ENCODE results near the gene SORCS3. TPM values are rescaled to one million over a fixed set of nuclear protein-coding genes. Genes with fewer than 3 reads are reported as not detected.

The SORCS3 gene
- total RNA-seq, 2 donors from 2014 or later: 0.68 TPM; not detected in 1

DNA sequence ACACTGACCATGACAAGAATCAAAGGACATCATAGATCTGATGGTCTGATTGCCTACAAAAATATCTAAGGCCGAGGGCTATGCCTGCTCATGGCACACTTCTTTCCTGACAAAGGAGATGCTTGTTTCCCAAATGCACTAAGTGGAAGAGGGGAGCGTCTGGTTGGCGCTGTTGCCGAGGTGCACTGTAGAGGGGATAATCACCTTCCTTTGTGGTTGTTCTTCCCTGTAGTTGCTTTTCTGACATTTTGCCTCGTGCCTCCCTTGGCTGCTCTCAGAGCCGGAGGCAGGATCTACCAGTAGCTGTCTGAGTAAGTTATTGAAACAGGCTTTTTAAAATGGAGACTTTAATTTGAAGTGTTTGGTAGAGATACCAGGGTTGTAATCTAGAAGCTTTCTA is 352.0 kb downstream of the SORCS3 start:
- Histone ChIP-seq H3K4me3 (ENCODE audit: low read length) (no peak overlapping the region), H3K4me1 (ENCODE audit: control insufficient read depth, insufficient read depth, low read length) (no peaks in the 10 kb centered on the region), H3K36me3 (ENCODE audit: control insufficient read depth, insufficient read depth, low read length) (no peaks in the 10 kb centered on the region), H3K27me3 (ENCODE audit: control insufficient read depth, insufficient read depth, low read length, poor library complexity, severe bottlenecking) (no peaks in the 10 kb centered on the region), H3K27ac (ENCODE audit: low read depth, low read length) (no peak overlapping the region), H3K9ac (ENCODE audit: extremely low read depth, low read length, poor library complexity, severe bottlenecking) (no peak overlapping the region), H3K9me3 (ENCODE audit: control insufficient read depth, low read length) (no peaks in the 10 kb centered on the region)
- no peak for DNase-seq
- H3K27ac Mint-ChIP-seq: no peak overlapping the region
- no peak overlapping the region for H3K4me3 Mint-ChIP-seq
- no peaks in the 10 kb centered on the region for H3K36me3 Mint-ChIP-seq (ENCODE audit: low read depth)
- H3K27me3 Mint-ChIP-seq (ENCODE audit: insufficient read depth): peaks cover 6% of the 10 kb centered on the region
- no peaks in the 10 kb centered on the region for H3K9me3 Mint-ChIP-seq
- TF ChIP-seq, protein P1, sequence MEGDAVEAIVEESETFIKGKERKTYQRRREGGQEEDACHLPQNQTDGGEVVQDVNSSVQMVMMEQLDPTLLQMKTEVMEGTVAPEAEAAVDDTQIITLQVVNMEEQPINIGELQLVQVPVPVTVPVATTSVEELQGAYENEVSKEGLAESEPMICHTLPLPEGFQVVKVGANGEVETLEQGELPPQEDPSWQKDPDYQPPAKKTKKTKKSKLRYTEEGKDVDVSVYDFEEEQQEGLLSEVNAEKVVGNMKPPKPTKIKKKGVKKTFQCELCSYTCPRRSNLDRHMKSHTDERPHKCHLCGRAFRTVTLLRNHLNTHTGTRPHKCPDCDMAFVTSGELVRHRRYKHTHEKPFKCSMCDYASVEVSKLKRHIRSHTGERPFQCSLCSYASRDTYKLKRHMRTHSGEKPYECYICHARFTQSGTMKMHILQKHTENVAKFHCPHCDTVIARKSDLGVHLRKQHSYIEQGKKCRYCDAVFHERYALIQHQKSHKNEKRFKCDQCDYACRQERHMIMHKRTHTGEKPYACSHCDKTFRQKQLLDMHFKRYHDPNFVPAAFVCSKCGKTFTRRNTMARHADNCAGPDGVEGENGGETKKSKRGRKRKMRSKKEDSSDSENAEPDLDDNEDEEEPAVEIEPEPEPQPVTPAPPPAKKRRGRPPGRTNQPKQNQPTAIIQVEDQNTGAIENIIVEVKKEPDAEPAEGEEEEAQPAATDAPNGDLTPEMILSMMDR (conservative IDR thresholded peaks at IDR 0.05): no peak
- WGBS, 2 experiments (ENCODE audit: insufficient coverage in 1 of 2, insufficient read length in 1 of 2): 87 to 90% methylated on average over 5 to 6 of the region's 6 CpGs
- H3K4me1 Mint-ChIP-seq: peaks cover 3% of the 10 kb centered on the region

DNA sequence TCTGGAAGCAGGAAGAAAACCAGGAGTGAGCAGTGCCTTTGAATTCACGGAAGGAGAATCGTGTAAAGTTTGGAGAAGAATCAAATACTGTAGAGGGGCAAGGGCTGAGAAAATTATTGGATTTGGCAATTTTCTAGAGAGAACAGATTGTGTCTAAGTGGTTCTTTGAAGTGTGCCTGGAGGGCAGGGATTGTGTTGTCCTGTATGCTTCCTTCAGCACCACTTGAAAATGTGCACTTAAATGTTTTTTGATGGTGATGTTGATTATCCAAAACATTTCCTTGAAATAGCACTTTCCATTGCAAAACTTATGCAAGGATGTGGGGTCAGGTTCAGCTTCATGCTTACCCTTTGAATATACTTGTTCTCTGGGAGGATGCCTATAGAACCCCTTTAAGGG is 360.2 kb downstream of the SORCS3 start:
- H3K9me3 ChIP-seq (ENCODE audit: control insufficient read depth, low read length): no peaks in the 10 kb centered on the region
- H3K9ac ChIP-seq (ENCODE audit: extremely low read depth, low read length, poor library complexity, severe bottlenecking): no peak overlapping the region
- Mint-ChIP-seq H3K36me3 (ENCODE audit: low read depth) (no peaks in the 10 kb centered on the region), H3K27me3 (ENCODE audit: insufficient read depth) (peaks cover 6% of the 10 kb centered on the region), H3K4me1 (peaks cover 13% of the 10 kb centered on the region), H3K9me3 (no peaks in the 10 kb centered on the region), H3K27ac (no peak overlapping the region), H3K4me3 (no peak overlapping the region)
- no peaks in the 10 kb centered on the region for H3K27me3 ChIP-seq (ENCODE audit: control insufficient read depth, insufficient read depth, low read length, poor library complexity, severe bottlenecking)
- WGBS, 2 experiments (ENCODE audit: insufficient coverage in 1 of 2, insufficient read length in 1 of 2): 97 to 100% methylated on average over 2 of the region's 2 CpGs
- no peaks in the 10 kb centered on the region for H3K4me1 ChIP-seq (ENCODE audit: control insufficient read depth, insufficient read depth, low read length)
- H3K27ac ChIP-seq (ENCODE audit: low read depth, low read length): no peak overlapping the region
- H3K36me3 ChIP-seq (ENCODE audit: control insufficient read depth, insufficient read depth, low read length): no peaks in the 10 kb centered on the region
- no peak for DNase-seq
- H3K4me3 ChIP-seq (ENCODE audit: low read length): no peak overlapping the region
- TF ChIP-seq, protein P1 (conservative IDR thresholded peaks at IDR 0.05): no peak

DNA sequence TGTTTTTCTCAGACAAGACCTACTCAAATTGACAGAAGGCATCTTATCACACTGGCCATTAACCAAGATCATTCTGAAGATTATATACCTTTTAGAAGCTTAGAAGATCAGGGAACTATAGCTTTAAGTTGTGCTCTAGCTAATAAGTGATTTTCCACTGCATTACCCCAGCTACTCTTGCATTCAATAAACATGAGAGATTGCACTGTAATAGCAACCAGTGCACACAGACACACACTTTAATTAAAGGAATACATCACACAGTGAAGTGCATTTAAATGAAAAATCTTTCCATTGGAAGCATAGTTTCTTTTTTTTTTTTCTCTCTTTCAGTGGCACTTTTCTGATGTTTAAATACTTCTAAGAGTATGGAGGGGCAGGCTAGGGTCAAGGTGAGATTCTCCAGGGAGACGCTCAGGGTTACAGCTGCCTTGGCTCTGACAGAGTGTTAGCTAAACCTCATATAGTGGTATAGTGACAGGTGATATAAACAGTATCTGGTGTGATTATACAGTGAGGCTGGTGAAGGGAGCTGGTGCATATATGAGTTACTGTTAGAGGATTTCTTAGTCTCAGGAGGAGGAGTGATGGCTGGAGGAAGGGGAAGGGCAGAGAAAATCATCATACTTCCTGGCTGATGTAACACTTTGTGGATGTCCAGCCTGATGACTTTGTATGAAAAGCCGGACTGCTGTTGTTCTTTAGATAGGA is 369.5 kb downstream of the SORCS3 start:
- Mint-ChIP-seq H3K9me3 (no peaks in the 10 kb centered on the region), H3K36me3 (ENCODE audit: low read depth) (no peaks in the 10 kb centered on the region), H3K27ac (no peak overlapping the region), H3K4me1 (peaks cover 1% of the 10 kb centered on the region), H3K4me3 (no peak overlapping the region), H3K27me3 (ENCODE audit: insufficient read depth) (peaks cover under 1% of the 10 kb centered on the region)
- no peak overlapping the region for H3K9ac ChIP-seq (ENCODE audit: extremely low read depth, low read length, poor library complexity, severe bottlenecking)
- no peak overlapping the region for H3K27ac ChIP-seq (ENCODE audit: low read depth, low read length)
- H3K4me1 ChIP-seq (ENCODE audit: control insufficient read depth, insufficient read depth, low read length): no peaks in the 10 kb centered on the region
- TF ChIP-seq, protein P1 (conservative IDR thresholded peaks at IDR 0.05): no peak
- no peak for DNase-seq
- WGBS, 2 experiments (ENCODE audit: insufficient coverage in 1 of 2, insufficient read length in 1 of 2): 88 to 89% methylated on average over 2 of the region's 2 CpGs
- no peaks in the 10 kb centered on the region for H3K36me3 ChIP-seq (ENCODE audit: control insufficient read depth, insufficient read depth, low read length)
- no peaks in the 10 kb centered on the region for H3K27me3 ChIP-seq (ENCODE audit: control insufficient read depth, insufficient read depth, low read length, poor library complexity, severe bottlenecking)
- H3K4me3 ChIP-seq (ENCODE audit: low read length): no peak overlapping the region
- no peaks in the 10 kb centered on the region for H3K9me3 ChIP-seq (ENCODE audit: control insufficient read depth, low read length)

Data from endodermal cell (in vitro differentiated cells).